IMR-90 (cell line): ENCODE results near the gene PTH2. TPM values are rescaled to one million over a fixed set of nuclear protein-coding genes. Genes with fewer than 3 reads are reported as not detected.

Source experiments
- ATAC-seq: fragments of 200-7000 bp; cut with Tn5 transposase; 2 replicates; pipeline ENCODE4 v1.9.1; 2020; ENCODE audit warnings: low read depth, mild to moderate bottlenecking, moderate library complexity
- BruUV-seq: library from RNA; stranded (reverse); fragments of 400-500 nt; replicated peaks from 2 replicates; lab custom pipeline; 2021; lab: Mats Ljungman, UMichigan
- CTCF ChIA-PET: fragments of 300-600 bp; formaldehyde crosslinking; extraction: SDS; loops from one replicate; lab custom pipeline; 2021; ENCODE audit warnings: antibody characterized with exemption; lab: Yijun Ruan, JAX
- POLR2A ChIA-PET: fragments of 300-600 bp; sonication (Branson Sonifier 250); formaldehyde crosslinking; loops from one replicate; lab custom pipeline; 2022; ENCODE audit warnings: antibody characterized with exemption; ENCODE audit not compliant: unreplicated experiment; lab: Charles Lee
- DNase-seq: peaks from one replicate; pipeline ENCODE4 v3.0.0; 2013
- H2AFZ ChIP-seq: replicated peaks from 2 replicates; pipeline ENCODE3; 2013; ENCODE audit warnings: low read length, mild to moderate bottlenecking; ENCODE audit not compliant: poor library complexity
- H2AK5ac ChIP-seq: 2 replicates; pipeline ENCODE4 v1.6.1; 2013; ENCODE audit warnings: low read depth, low read length, inconsistent platforms
- H2AK9ac ChIP-seq: replicated peaks from 2 replicates; pipeline ENCODE3; 2013; ENCODE audit warnings: mild to moderate bottlenecking, low read depth, low read length, moderate library complexity; ENCODE audit not compliant: poor library complexity
- H2BK120ac ChIP-seq: 2 replicates; pipeline ENCODE4 v1.6.1; 2013; ENCODE audit warnings: low read depth, low read length, inconsistent platforms
- H2BK15ac ChIP-seq: 3 replicates; pipeline ENCODE4 v1.6.1; 2013; ENCODE audit warnings: low read depth, low read length, inconsistent platforms
- H2BK20ac ChIP-seq: 2 replicates; pipeline ENCODE4 v1.6.1; 2013; ENCODE audit warnings: low read depth, mild to moderate bottlenecking, inconsistent platforms, low read length, moderate library complexity
- H2BK5ac ChIP-seq: 2 replicates; pipeline ENCODE4 v1.6.1; 2013; ENCODE audit warnings: mild to moderate bottlenecking, low read depth, low read length, inconsistent platforms; ENCODE audit not compliant: poor library complexity, severe bottlenecking
- H3K14ac ChIP-seq: replicated peaks from 2 replicates; pipeline ENCODE4 v1.6.1; 2013; ENCODE audit warnings: low read depth, low read length, inconsistent platforms
- H3K18ac ChIP-seq: 2 replicates; pipeline ENCODE4 v1.6.1; 2013; ENCODE audit warnings: low read depth, low read length, control low read depth
- H3K23ac ChIP-seq: 2 replicates; pipeline ENCODE4 v1.6.1; 2013; ENCODE audit warnings: low read depth, low read length, inconsistent platforms
- H3K27ac ChIP-seq: 2 replicates; pipeline ENCODE4 v1.5.1; 2013; ENCODE audit warnings: mild to moderate bottlenecking, control low read depth, low read length; ENCODE audit not compliant: insufficient read depth
- H3K27me3 ChIP-seq: 2 replicates; pipeline ENCODE4 v1.6.1; 2013; ENCODE audit warnings: low read length; ENCODE audit not compliant: control insufficient read depth, insufficient read depth
- H3K36me3 ChIP-seq: 2 replicates; pipeline ENCODE4 v1.6.1; 2013; ENCODE audit warnings: low read length, mixed read lengths; ENCODE audit not compliant: control insufficient read depth, insufficient read depth
- H3K4ac ChIP-seq: 2 replicates; pipeline ENCODE4 v1.6.1; 2013; ENCODE audit warnings: low read depth, low read length, inconsistent platforms
- H3K4me1 ChIP-seq: 2 replicates; pipeline ENCODE4 v1.6.1; 2013; ENCODE audit warnings: low read length, mixed read lengths; ENCODE audit not compliant: control insufficient read depth, insufficient read depth
- H3K4me2 ChIP-seq: 2 replicates; pipeline ENCODE4 v1.6.1; 2013; ENCODE audit warnings: low read depth, mild to moderate bottlenecking, control low read depth, low read length, moderate library complexity
- H3K4me3 ChIP-seq: 2 replicates; pipeline ENCODE4 v1.5.1; 2013; ENCODE audit warnings: low read depth, mild to moderate bottlenecking, control low read depth, low read length, moderate library complexity; ENCODE audit not compliant: insufficient read depth
- H3K56ac ChIP-seq: 2 replicates; pipeline ENCODE4 v1.6.1; 2013; ENCODE audit warnings: low read length, inconsistent platforms; ENCODE audit not compliant: insufficient read depth; ENCODE audit errors: extremely low read depth
- H3K79me1 ChIP-seq, 2 experiments: 2 replicates each; pipeline ENCODE4 v1.6.1; 2013; ENCODE audit warnings: low read length in 2 of 2, inconsistent platforms in 1 of 2, low read depth in 1 of 2
- H3K9ac ChIP-seq: 2 replicates; pipeline ENCODE4 v1.6.1; 2013; ENCODE audit warnings: low read depth, low read length, control low read depth
- H3K9me1 ChIP-seq: 2 replicates; pipeline ENCODE4 v1.6.1; 2013; ENCODE audit warnings: low read length, inconsistent platforms; ENCODE audit not compliant: insufficient read depth
- H3K9me3 ChIP-seq: 2 replicates; pipeline ENCODE4 v1.6.1; 2013; ENCODE audit warnings: low read length; ENCODE audit not compliant: control insufficient read depth, insufficient read depth
- H4K20me1 ChIP-seq: 2 replicates; pipeline ENCODE4 v1.6.1; 2013; ENCODE audit warnings: low read length, inconsistent platforms; ENCODE audit not compliant: insufficient read depth
- H4K5ac ChIP-seq: 2 replicates; pipeline ENCODE4 v1.6.1; 2013; ENCODE audit warnings: mild to moderate bottlenecking, low read depth, low read length, control low read depth
- H4K8ac ChIP-seq, 2 experiments: 2 replicates each; pipeline ENCODE4 v1.6.1; 2013; ENCODE audit warnings: low read depth in 2 of 2, low read length in 2 of 2, control low read depth in 1 of 2, inconsistent platforms in 1 of 2
- H4K91ac ChIP-seq: 2 replicates; pipeline ENCODE4 v1.6.1; 2013; ENCODE audit warnings: low read depth, low read length, inconsistent platforms; ENCODE audit not compliant: insufficient read depth
- MAZ ChIP-seq: IDR thresholded peaks from 2 replicates; pipeline ENCODE4 v1.6.1; 2012; ENCODE audit warnings: low read depth, mild to moderate bottlenecking, low read length, improper control_type of control experiment, moderate library complexity, borderline replicate concordance
- MXI1 ChIP-seq: IDR thresholded peaks from 2 replicates; pipeline ENCODE4 v1.6.1; 2012; ENCODE audit warnings: low read depth, mild to moderate bottlenecking, low read length, moderate library complexity, borderline replicate concordance
- POLR2A ChIP-seq: IDR thresholded peaks from 2 replicates; pipeline ENCODE4 v1.6.1; 2012; ENCODE audit warnings: mild to moderate bottlenecking, low read depth, low read length
- RAD21 ChIP-seq: IDR thresholded peaks from 2 replicates; pipeline ENCODE4 v1.6.1; 2012; ENCODE audit warnings: low read length, improper control_type of control experiment
- RCOR1 ChIP-seq: IDR thresholded peaks from 2 replicates; pipeline ENCODE4 v1.6.1; 2012; ENCODE audit warnings: mild to moderate bottlenecking, low read length, improper control_type of control experiment; ENCODE audit not compliant: insufficient replicate concordance
- USF2 ChIP-seq: fragments of 150-350 bp; IDR thresholded peaks from 2 replicates; pipeline ENCODE4 v1.6.1; 2017; ENCODE audit warnings: mild to moderate bottlenecking, antibody characterized with exemption, low read length, low read depth
- WGBS, 2 experiments: methylation state at CpG; one replicate each; pipeline versions ENCODE4 v1.1.5 to v1.1.7; 2013; ENCODE audit warnings: missing lambda C conversion rate in 2 of 2; ENCODE audit not compliant: insufficient read length in 1 of 2; ENCODE audit errors: extremely low coverage in 2 of 2; 5-methylcytosine and 5-hydroxymethylcytosine counted together
- dilution Hi-C: fragments of 300-500 bp; cut with HindIII; formaldehyde crosslinking; loops from one replicate; pipeline ENCODE4 v1.14.3; 2018; ENCODE audit warnings: low sequenced_read_pairs; ENCODE audit not compliant: unreplicated experiment
- in situ Hi-C: fragments of 300-500 bp; cut with MboI; formaldehyde crosslinking; loops from 3 replicates; pipeline ENCODE4 v1.14.3; 2019; ENCODE audit warnings: low sequenced_read_pairs, inconsistent platforms, mixed read lengths
- intact Hi-C: fragments of 100-400 bp; cut with micrococcal nuclease; formaldehyde crosslinking; loops from 2 replicates; pipeline ENCODE4 v1.10.0; 2022
- polyA plus RNA-seq, 3 experiments: library from polyadenylated mRNA; depleted of rRNA; stranded (reverse); fragments of >200 nt; gene quantifications; 2 replicates each; pipeline ENCODE4 v1.2.3, GENCODE V29; 2012; ENCODE audit warnings: low replicate concordance in 1 of 3
- total RNA-seq: library from RNA; depleted of rRNA; stranded (reverse); fragments of >200 nt; gene quantifications from 2 replicates; pipeline ENCODE4 v1.2.3, GENCODE V29; 2012
- TF ChIP-seq, protein P1 (sequence below): conservative IDR thresholded peaks from 2 replicates; pipeline ENCODE4 v1.5.1; 2012; ENCODE audit warnings: mild to moderate bottlenecking, low read depth, low read length, improper control_type of control experiment

PTH2 gene
- total and polyA plus RNA-seq, 2 of the 4 experiments (the other 2 are of a cell fraction) = not detected

GRCh38 chr19:49442354-49442753 lies 19.1 kb upstream of the PTH2 start (continued):
- no peak for TF ChIP-seq USF2
- TF ChIP-seq POLR2A = no peak
- TF ChIP-seq MXI1 = no peak
- no peak for TF ChIP-seq MAZ

DNA sequence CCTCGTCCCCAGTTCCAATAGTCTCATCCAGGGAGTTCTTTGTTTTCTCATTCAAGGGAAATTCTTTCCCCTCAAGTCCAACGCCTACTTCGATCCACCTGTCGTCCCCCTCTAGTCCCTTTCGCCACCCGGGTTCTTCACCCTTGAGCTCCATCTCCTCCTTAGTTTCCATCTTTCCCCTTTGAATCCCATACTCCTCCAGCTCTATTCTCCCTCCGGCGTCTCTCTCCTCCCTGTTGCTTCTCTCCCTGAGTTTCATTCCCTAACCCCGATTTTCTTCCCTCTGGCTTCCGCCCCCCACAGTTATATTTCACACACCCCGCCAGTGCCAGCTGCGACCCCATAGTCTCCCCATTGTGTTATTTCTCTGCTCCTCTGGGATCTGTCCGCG lies 18.7 kb upstream of the PTH2 start:
- Histone ChIP-seq H2AK5ac (no peak overlapping the region), H4K8ac (no peak overlapping the region), H2BK15ac (no peak overlapping the region), H3K27ac (no peak overlapping the region), H3K9me1 (peaks cover 3% of the 10 kb centered on the region; the same call in 1 of the 2 replicates), H4K20me1 (peaks cover 3% of the 10 kb centered on the region; the same call in 1 of the 2 replicates), H3K23ac (no peak overlapping the region), H4K5ac (no peak overlapping the region), H2AFZ (no peak overlapping the region), H3K4me1 (no peaks in the 10 kb centered on the region), H3K4me3 (no peak overlapping the region), H3K9me3 (no peaks in the 10 kb centered on the region), H4K91ac (no peak overlapping the region), H3K27me3 (peaks cover 53% of the 10 kb centered on the region), H3K4ac (no peak overlapping the region), H3K9ac (no peak overlapping the region), H3K4me2 (no peak overlapping the region), H2AK9ac (no peak overlapping the region), H3K36me3 (peaks cover 3% of the 10 kb centered on the region; the same call in 1 of the 2 replicates), H2BK5ac (no peak overlapping the region), H3K14ac (no peak overlapping the region), H3K79me1 (no peaks in the 10 kb centered on the region), H3K56ac (no peak overlapping the region), H3K18ac (no peak overlapping the region), H2BK120ac (no peak overlapping the region), H2BK20ac (no peak overlapping the region)
- WGBS, 2 experiments = 32% methylated on average over 14 of the region's 14 CpGs; no CpG with 5 or more reads in 1 of the 2 experiments
- ChIA-PET CTCF (no interaction called here), POLR2A (no interaction called here)
- DNase-seq = no peak
- TF ChIP-seq USF2 (no peak), RCOR1 (no peak), MAZ (no peak), RAD21 (no peak)
- TF ChIP-seq, protein P1, sequence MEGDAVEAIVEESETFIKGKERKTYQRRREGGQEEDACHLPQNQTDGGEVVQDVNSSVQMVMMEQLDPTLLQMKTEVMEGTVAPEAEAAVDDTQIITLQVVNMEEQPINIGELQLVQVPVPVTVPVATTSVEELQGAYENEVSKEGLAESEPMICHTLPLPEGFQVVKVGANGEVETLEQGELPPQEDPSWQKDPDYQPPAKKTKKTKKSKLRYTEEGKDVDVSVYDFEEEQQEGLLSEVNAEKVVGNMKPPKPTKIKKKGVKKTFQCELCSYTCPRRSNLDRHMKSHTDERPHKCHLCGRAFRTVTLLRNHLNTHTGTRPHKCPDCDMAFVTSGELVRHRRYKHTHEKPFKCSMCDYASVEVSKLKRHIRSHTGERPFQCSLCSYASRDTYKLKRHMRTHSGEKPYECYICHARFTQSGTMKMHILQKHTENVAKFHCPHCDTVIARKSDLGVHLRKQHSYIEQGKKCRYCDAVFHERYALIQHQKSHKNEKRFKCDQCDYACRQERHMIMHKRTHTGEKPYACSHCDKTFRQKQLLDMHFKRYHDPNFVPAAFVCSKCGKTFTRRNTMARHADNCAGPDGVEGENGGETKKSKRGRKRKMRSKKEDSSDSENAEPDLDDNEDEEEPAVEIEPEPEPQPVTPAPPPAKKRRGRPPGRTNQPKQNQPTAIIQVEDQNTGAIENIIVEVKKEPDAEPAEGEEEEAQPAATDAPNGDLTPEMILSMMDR = no peak
- dilution Hi-C loops = no loop called here
- ATAC-seq = no peak
- intact Hi-C loops = no loop called here
- no TSS peak for BruUV-seq
- in situ Hi-C loops = loop anchor here (10.0 kb wide), 1 partner anchor 47 kb away; no protein-coding TSS in a partner anchor
